HL-60 (cell line): Measurements from ENCODE around the gene HSD3B1.

ENCODE experiments used
- DNase-seq, 2 experiments: peaks; one replicate each; pipeline ENCODE4 v3.0.0-alpha.2; 2010 to 2020; ENCODE audit warnings: low read depth in 1 of 2, low spot score in 1 of 2
- H3K27ac ChIP-seq: fragments of 250-450 bp; sonication (Bioruptor Pico); replicated peaks from 2 replicates; pipeline ENCODE4 v1.5.1; 2020; ENCODE audit warnings: mild to moderate bottlenecking, moderate library complexity
- H3K27me3 ChIP-seq: fragments of 250-450 bp; sonication (Bioruptor Pico); 2 replicates; pipeline ENCODE4 v1.5.1; 2021; ENCODE audit warnings: mild to moderate bottlenecking, moderate library complexity; ENCODE audit not compliant: insufficient read depth, poor library complexity, severe bottlenecking
- H3K4me3 ChIP-seq: replicated peaks from 2 replicates; pipeline ENCODE4 v1.5.1; 2011; ENCODE audit warnings: mild to moderate bottlenecking, control low read depth, low read length; ENCODE audit not compliant: insufficient read depth
- CTCF ChIP-seq: IDR thresholded peaks from one replicate; pipeline ENCODE4 v1.5.1; 2011; ENCODE audit warnings: low read length, control low read depth, inconsistent platforms; ENCODE audit not compliant: insufficient read depth
- GABPA ChIP-seq: IDR thresholded peaks from 2 replicates; pipeline ENCODE4 v1.6.1; 2012; ENCODE audit warnings: low read depth
- POLR2AphosphoS5 ChIP-seq: IDR thresholded peaks from 2 replicates; pipeline ENCODE4 v1.6.1; 2012; ENCODE audit warnings: low read depth
- REST ChIP-seq: IDR thresholded peaks from 2 replicates; pipeline ENCODE4 v1.6.1; 2012; ENCODE audit warnings: low read depth; ENCODE audit not compliant: insufficient replicate concordance
- SPI1 ChIP-seq: IDR thresholded peaks from 2 replicates; pipeline ENCODE4 v1.6.1; 2012; ENCODE audit warnings: low read depth, mild to moderate bottlenecking, borderline replicate concordance

HSD3B1 gene

GRCh38 chr1:119469741-119470140 lies 37.3 kb upstream of the HSD3B1 start:
- TF ChIP-seq REST (no peak), SPI1 (no peak), GABPA (no peak), CTCF (no peak), POLR2AphosphoS5 (no peak)
- H3K4me3 ChIP-seq: no peak overlapping the region
- no peak for DNase-seq
- no peaks in the 10 kb centered on the region for H3K27me3 ChIP-seq
- no peak overlapping the region for H3K27ac ChIP-seq

- H3K4me3 ChIP-seq: no peak overlapping the region
- no peak for DNase-seq
- no peak overlapping the region for H3K27ac ChIP-seq
- TF ChIP-seq CTCF (no peak), POLR2AphosphoS5 (no peak), GABPA (no peak), SPI1 (no peak), REST (no peak)
- no peaks in the 10 kb centered on the region for H3K27me3 ChIP-seq
Measured at GRCh38 chr1:119470377-119470776, 36.6 kb upstream of the HSD3B1 start.

- TF ChIP-seq POLR2AphosphoS5 (no peak), SPI1 (no peak), CTCF (no peak), GABPA (no peak), REST (no peak)
- no peaks in the 10 kb centered on the region for H3K27me3 ChIP-seq
- H3K27ac ChIP-seq: no peak overlapping the region
- no peak overlapping the region for H3K4me3 ChIP-seq
- no peak for DNase-seq
Measured at GRCh38 chr1:119470958-119471357, 36.1 kb upstream of the HSD3B1 start.
